OCI-LY1 (cell line): Measurements from ENCODE around the gene L3MBTL4.

Experiments used
- H2AFZ ChIP-seq: fragments of 200-600 bp; sonication (generic), shearing (Covaris generic); 2 replicates; pipeline ENCODE4 v1.6.0; 2014; ENCODE audit warnings: antibody characterized with exemption, mild to moderate bottlenecking, low read length
- H3F3A ChIP-seq: fragments of 200-600 bp; sonication (generic), shearing (Covaris generic); 2 replicates; pipeline ENCODE4 v1.6.0; 2014; ENCODE audit warnings: mild to moderate bottlenecking, antibody characterized with exemption, low read length, moderate library complexity; ENCODE audit not compliant: insufficient read depth
- H3K27ac ChIP-seq: fragments of 200-600 bp; sonication (generic); 2 replicates; pipeline ENCODE4 v1.5.1; 2014; ENCODE audit warnings: low read length, mixed run types, mild to moderate bottlenecking, low read depth; ENCODE audit not compliant: poor library complexity, severe bottlenecking
- H3K27me3 ChIP-seq: fragments of 200-600 bp; sonication (generic); 2 replicates; pipeline ENCODE4 v1.6.0; 2014; ENCODE audit warnings: antibody characterized with exemption, mild to moderate bottlenecking, low read length, moderate library complexity; ENCODE audit not compliant: insufficient read depth
- H3K36me3 ChIP-seq: fragments of 200-600 bp; sonication (generic); 2 replicates; pipeline ENCODE4 v1.6.1; 2014; ENCODE audit warnings: mild to moderate bottlenecking, antibody characterized with exemption, low read length, moderate library complexity, mixed read lengths; ENCODE audit not compliant: insufficient read depth
- H3K4me1 ChIP-seq: fragments of 200-600 bp; sonication (generic); 2 replicates; pipeline ENCODE4 v1.5.1; 2014; ENCODE audit warnings: mild to moderate bottlenecking, low read length, moderate library complexity; ENCODE audit not compliant: insufficient read depth, severe bottlenecking
- H3K4me2 ChIP-seq: fragments of 200-600 bp; sonication (generic), shearing (Covaris generic); 2 replicates; pipeline ENCODE4 v1.6.1; 2014; ENCODE audit warnings: low read length
- H3K4me3 ChIP-seq: fragments of 200-600 bp; sonication (generic); 2 replicates; pipeline ENCODE4 v1.5.1; 2014; ENCODE audit warnings: low read length, low read depth, mild to moderate bottlenecking, mixed read lengths; ENCODE audit not compliant: poor library complexity, severe bottlenecking
- H3K79me2 ChIP-seq: fragments of 200-600 bp; shearing (Covaris generic); 2 replicates; pipeline ENCODE4 v1.6.1; 2016; ENCODE audit warnings: mixed run types, low read length, mixed read lengths; ENCODE audit not compliant: insufficient read depth
- H3K9ac ChIP-seq: fragments of 200-600 bp; sonication (generic), shearing (Covaris generic); 2 replicates; pipeline ENCODE4 v1.6.1; 2014; ENCODE audit warnings: mild to moderate bottlenecking, low read length, mixed read lengths
- H3K9me2 ChIP-seq: fragments of 200-600 bp; sonication (generic), shearing (Covaris generic); 2 replicates; pipeline ENCODE4 v1.6.1; 2014; ENCODE audit warnings: low read depth, mild to moderate bottlenecking, low read length, mixed read lengths
- H3K9me3 ChIP-seq: fragments of 200-600 bp; shearing (Covaris generic); 2 replicates; pipeline ENCODE4 v1.6.1; 2014; ENCODE audit warnings: low read length, mixed read lengths
- H4K20me1 ChIP-seq: fragments of 200-600 bp; sonication (generic), shearing (Covaris generic); 2 replicates; pipeline ENCODE4 v1.6.0; 2016; ENCODE audit warnings: mild to moderate bottlenecking, low read length; ENCODE audit not compliant: insufficient read depth
- CTCF ChIP-seq: fragments of 200-600 bp; sonication (generic), shearing (Covaris generic); IDR thresholded peaks from 2 replicates; pipeline ENCODE4 v1.5.1; 2017; ENCODE audit warnings: mild to moderate bottlenecking, antibody characterized with exemption, low read length, moderate library complexity, mixed read lengths
- EZH2 ChIP-seq: fragments of 200-600 bp; sonication (generic), shearing (Covaris generic); IDR thresholded peaks from 2 replicates; pipeline ENCODE4 v1.8.0; 2017; ENCODE audit warnings: borderline replicate concordance, mixed run types, mild to moderate bottlenecking, antibody characterized with exemption, low read length, moderate library complexity, mixed read lengths

L3MBTL4 gene

GRCh38 chr18:6211174-6211504, 203.6 kb downstream of the L3MBTL4 start:
- Histone ChIP-seq H4K20me1 (no peaks in the 10 kb centered on the region), H3F3A (no peaks in the 10 kb centered on the region), H3K27ac (no peak overlapping the region), H3K36me3 (no peaks in the 10 kb centered on the region), H3K4me3 (no peak overlapping the region), H3K4me1 (no peaks in the 10 kb centered on the region), H3K79me2 (no peaks in the 10 kb centered on the region), H3K4me2 (no peak overlapping the region), H3K9me2 (no peaks in the 10 kb centered on the region), H2AFZ (no peak overlapping the region), H3K27me3 (no peaks in the 10 kb centered on the region), H3K9me3 (no peaks in the 10 kb centered on the region), H3K9ac (no peak overlapping the region)
- no peak for TF ChIP-seq EZH2
- TF ChIP-seq CTCF: no peak

GRCh38 chr18:6210349-6211173, 204.2 kb downstream of the L3MBTL4 start:
- no peak for TF ChIP-seq EZH2
- no peak for TF ChIP-seq CTCF
- no peak overlapping the region for H3K4me2 ChIP-seq
- no peak overlapping the region for H3K9ac ChIP-seq
- H3F3A ChIP-seq: no peaks in the 10 kb centered on the region
- H3K4me1 ChIP-seq: no peaks in the 10 kb centered on the region
- H3K36me3 ChIP-seq: no peaks in the 10 kb centered on the region
- no peaks in the 10 kb centered on the region for H3K27me3 ChIP-seq
- H3K79me2 ChIP-seq: no peaks in the 10 kb centered on the region
- no peaks in the 10 kb centered on the region for H3K9me3 ChIP-seq
- no peak overlapping the region for H3K27ac ChIP-seq
- no peaks in the 10 kb centered on the region for H4K20me1 ChIP-seq
- H3K4me3 ChIP-seq: no peak overlapping the region
- no peak overlapping the region for H2AFZ ChIP-seq
- no peaks in the 10 kb centered on the region for H3K9me2 ChIP-seq

DNA sequence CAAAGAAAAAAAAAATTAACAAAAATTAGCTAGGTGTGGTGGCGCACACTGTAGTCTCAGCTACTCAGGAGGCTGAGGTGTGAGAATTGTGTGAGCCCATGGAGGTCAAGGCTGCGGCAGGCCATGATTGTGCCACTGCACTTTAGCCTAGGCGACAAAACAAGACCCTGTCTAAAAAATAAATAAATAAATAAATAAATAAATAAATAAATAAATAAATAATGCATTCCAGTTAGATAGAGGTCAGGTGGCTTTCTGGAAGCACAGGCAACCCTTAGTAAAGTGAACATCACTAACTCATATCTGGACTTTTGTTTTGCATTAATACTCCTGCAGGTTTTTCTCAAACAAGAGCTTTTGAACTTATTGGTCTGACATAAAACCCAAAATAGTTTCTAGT, 206.8 kb downstream of the L3MBTL4 start:
- H3K9me2 ChIP-seq: no peaks in the 10 kb centered on the region
- H4K20me1 ChIP-seq: no peaks in the 10 kb centered on the region
- H3K36me3 ChIP-seq: no peaks in the 10 kb centered on the region
- H3K79me2 ChIP-seq: no peaks in the 10 kb centered on the region
- H3K27ac ChIP-seq: no peak overlapping the region
- no peak overlapping the region for H3K9ac ChIP-seq
- H3K27me3 ChIP-seq: no peaks in the 10 kb centered on the region
- no peak overlapping the region for H2AFZ ChIP-seq
- no peak overlapping the region for H3K4me2 ChIP-seq
- TF ChIP-seq CTCF (no peak), EZH2 (no peak)
- no peaks in the 10 kb centered on the region for H3F3A ChIP-seq
- no peaks in the 10 kb centered on the region for H3K4me1 ChIP-seq
- H3K4me3 ChIP-seq: no peak overlapping the region
- no peaks in the 10 kb centered on the region for H3K9me3 ChIP-seq
